Suppressor macrophage treated with lipopolysaccharide for 4 hours (primary cell): ENCODE results near the gene CD2.

ENCODE experiments used
- DNase-seq: peaks from one replicate; pipeline ENCODE4 v3.0.0-alpha.2; 2020

The CD2 gene

GRCh38 chr1:116754198-116754977 lies at the start of gene CD2:
TSS of gene CD2 (plus strand) at chr1:116754430. CDS start at chr1:116754493, 63 bp downstream.
- peak; percentile 27 for DNase-seq

- DNase-seq = no peak
These were observed 48.1 kb upstream of the CD2 start for GRCh38 chr1:116706123-116706522.

- DNase-seq = no peak
These were observed 47.4 kb upstream of the CD2 start for GRCh38 chr1:116706841-116707240.

- no peak for DNase-seq
These were observed 45.9 kb upstream of the CD2 start for GRCh38 chr1:116708255-116708900.

GRCh38 chr1:116709666-116710167 lies 44.5 kb upstream of the CD2 start:
- DNase-seq = no peak

GRCh38 chr1:116710420-116711262 lies 43.6 kb upstream of the CD2 start:
- DNase-seq = no peak

- DNase-seq = peak; percentile 25
These were observed 42.9 kb upstream of the CD2 start for GRCh38 chr1:116711263-116711840.

- no peak for DNase-seq
These were observed 41.7 kb upstream of the CD2 start for GRCh38 chr1:116712510-116712909.

GRCh38 chr1:116713474-116713873 lies 40.8 kb upstream of the CD2 start:
- DNase-seq = no peak

- DNase-seq = no peak
These were observed 37.8 kb upstream of the CD2 start for GRCh38 chr1:116716391-116716790.

GRCh38 chr1:116717318-116717717 lies 36.9 kb upstream of the CD2 start:
- DNase-seq = no peak

- DNase-seq = no peak
These were observed 33.7 kb upstream of the CD2 start for GRCh38 chr1:116720364-116721038.

GRCh38 chr1:116721039-116721405 lies 33.2 kb upstream of the CD2 start:
- DNase-seq = no peak

GRCh38 chr1:116721451-116722007 lies 32.7 kb upstream of the CD2 start:
- DNase-seq = no peak

- peak; percentile 54 for DNase-seq
These were observed 32.0 kb upstream of the CD2 start for GRCh38 chr1:116722016-116722838.

- DNase-seq = peak; percentile 76
These were observed 29.4 kb upstream of the CD2 start for GRCh38 chr1:116724765-116725375.

- no peak for DNase-seq
These were observed 28.4 kb upstream of the CD2 start for GRCh38 chr1:116725798-116726197.

- peak; percentile 47 for DNase-seq
These were observed 27.1 kb upstream of the CD2 start for GRCh38 chr1:116726872-116727820.

- DNase-seq = no peak
These were observed 22.8 kb upstream of the CD2 start for GRCh38 chr1:116731439-116731838.
